Neuronal stem cell (in vitro differentiated cells): Measurements from ENCODE around the gene KRT34.
"Not testable (repeated sequence)": the region's sequence is repeated elsewhere in the genome, so short reads cannot be mapped to it uniquely, and the experiment has no call there.

Source experiments
- DNase-seq: peaks from one replicate; pipeline ENCODE4 v3.0.0-alpha.2; 2013; ENCODE audit warnings: low spot score
- H2AFZ ChIP-seq: one replicate; pipeline ENCODE4 v1.6.1; 2013; ENCODE audit warnings: mild to moderate bottlenecking, low read length, inconsistent platforms
- H2AK5ac ChIP-seq: 2 replicates; pipeline ENCODE4 v1.6.1; 2013; ENCODE audit warnings: low read depth, mild to moderate bottlenecking, inconsistent platforms, low read length, moderate library complexity, mixed read lengths
- H2BK120ac ChIP-seq: 2 replicates; pipeline ENCODE4 v1.6.1; 2013; ENCODE audit warnings: low read depth, mild to moderate bottlenecking, inconsistent platforms, low read length, moderate library complexity, mixed read lengths
- H2BK12ac ChIP-seq: one replicate; pipeline ENCODE4 v1.6.1; 2013; ENCODE audit warnings: low read length, inconsistent platforms
- H2BK15ac ChIP-seq: 2 replicates; pipeline ENCODE4 v1.6.1; 2013; ENCODE audit warnings: mild to moderate bottlenecking, low read length, inconsistent platforms, mixed read lengths
- H2BK5ac ChIP-seq: one replicate; pipeline ENCODE4 v1.6.1; 2013; ENCODE audit warnings: inconsistent platforms, mild to moderate bottlenecking, low read length, moderate library complexity
- H3K14ac ChIP-seq: one replicate; pipeline ENCODE4 v1.6.1; 2013; ENCODE audit warnings: low read length, inconsistent platforms
- H3K18ac ChIP-seq: 2 replicates; pipeline ENCODE4 v1.6.1; 2013; ENCODE audit warnings: low read length, inconsistent platforms
- H3K23ac ChIP-seq: 2 replicates; pipeline ENCODE4 v1.6.1; 2013; ENCODE audit warnings: low read depth, mild to moderate bottlenecking, mixed read lengths, low read length, inconsistent platforms; ENCODE audit not compliant: poor library complexity
- H3K27ac ChIP-seq: replicated peaks from 3 replicates; pipeline ENCODE4 v1.5.1; 2013; ENCODE audit warnings: low read length, inconsistent platforms
- H3K27me3 ChIP-seq, 3 experiments: 2 replicates each; pipeline ENCODE4 v1.6.1; 2013; ENCODE audit warnings: low read length in 3 of 3, mild to moderate bottlenecking in 2 of 3, inconsistent platforms in 1 of 3, low read depth in 1 of 3, mixed read lengths in 1 of 3, moderate library complexity in 1 of 3; ENCODE audit not compliant: control insufficient read depth in 3 of 3, insufficient read depth in 3 of 3
- H3K36me3 ChIP-seq, 2 donors: replicated peaks in 1 of 2; 2 replicates each; pipeline ENCODE4 v1.6.1; 2013; ENCODE audit warnings: low read length in 2 of 2; ENCODE audit not compliant: control insufficient read depth in 2 of 2, insufficient read depth in 2 of 2
- H3K4ac ChIP-seq: 2 replicates; pipeline ENCODE4 v1.6.1; 2013; ENCODE audit warnings: inconsistent platforms, mild to moderate bottlenecking, low read length, moderate library complexity
- H3K4me1 ChIP-seq, 2 donors: 1 replicate in 1 of 2; 2 replicates in 1 of 2; pipeline ENCODE4 v1.6.1; 2013; ENCODE audit warnings: low read length in 2 of 2, low read depth in 1 of 2; ENCODE audit not compliant: control insufficient read depth in 2 of 2, insufficient read depth in 1 of 2
- H3K4me2 ChIP-seq: one replicate; pipeline ENCODE4 v1.6.1; 2013; ENCODE audit warnings: mild to moderate bottlenecking, low read length, inconsistent platforms; ENCODE audit not compliant: insufficient read depth, poor library complexity, severe bottlenecking
- H3K4me3 ChIP-seq, 2 donors: 2 replicates each; pipeline ENCODE4 v1.5.1; 2013; ENCODE audit warnings: low read length in 2 of 2, mild to moderate bottlenecking in 2 of 2, inconsistent platforms in 1 of 2, moderate library complexity in 1 of 2
- H3K79me1 ChIP-seq: one replicate; pipeline ENCODE4 v1.6.1; 2013; ENCODE audit warnings: low read depth, mild to moderate bottlenecking, inconsistent platforms, low read length, moderate library complexity
- H3K9ac ChIP-seq: one replicate; pipeline ENCODE4 v1.6.1; 2013; ENCODE audit warnings: mild to moderate bottlenecking, low read depth, low read length, inconsistent platforms; ENCODE audit not compliant: poor library complexity
- H3K9me3 ChIP-seq, 2 donors: replicated peaks in 1 of 2; 2 replicates each; pipeline versions ENCODE3 to v1.6.1; 2013; ENCODE audit warnings: low read length in 2 of 2, mild to moderate bottlenecking in 2 of 2, inconsistent platforms in 1 of 2, low read depth in 1 of 2, mixed read lengths in 1 of 2, moderate library complexity in 1 of 2; ENCODE audit not compliant: control insufficient read depth in 2 of 2, insufficient read depth in 1 of 2
- H4K8ac ChIP-seq: one replicate; pipeline ENCODE4 v1.6.1; 2013; ENCODE audit warnings: low read depth, mild to moderate bottlenecking, inconsistent platforms, low read length, moderate library complexity
- H4K91ac ChIP-seq: one replicate; pipeline ENCODE4 v1.6.1; 2013; ENCODE audit warnings: low read length, low read depth, mild to moderate bottlenecking, inconsistent platforms; ENCODE audit not compliant: poor library complexity
- WGBS, 2 donors: extraction: QIAGEN DNeasy Blood & Tissue Kit; methylation state at CpG; one replicate each; pipeline ENCODE4 v1.1.7; 2013; ENCODE audit warnings: missing lambda C conversion rate in 2 of 2, mixed read lengths in 1 of 2; ENCODE audit not compliant: insufficient read length in 2 of 2, insufficient replicate concordance in 1 of 2; ENCODE audit errors: extremely low coverage in 2 of 2; 5-methylcytosine and 5-hydroxymethylcytosine counted together

KRT34 gene

GRCh38 chr17:41396996-41397660 is 15.0 kb upstream of the KRT34 start, which contains the start of gene KRT31:
TSS of gene KRT31 (minus strand) at chr17:41397608. CDS start at chr17:41397539, 69 bp downstream.
- Histone ChIP-seq H3K36me3 (no peaks in the 10 kb centered on the region), H2BK12ac (no peak within 1 kb of the TSS), H3K18ac (no peak within 1 kb of the TSS), H3K14ac (no peak within 1 kb of the TSS), H2BK5ac (no peak within 1 kb of the TSS), H4K91ac (no peak within 1 kb of the TSS), H4K8ac (no peak within 1 kb of the TSS), H3K9me3 (no peaks in the 10 kb centered on the region), H2AFZ (no peak within 1 kb of the TSS), H3K4me3 (no peak within 1 kb of the TSS), H3K4me1 (no peaks in the 10 kb centered on the region), H3K23ac (no peak within 1 kb of the TSS), H2BK15ac (no peak within 1 kb of the TSS), H3K4ac (no peak within 1 kb of the TSS), H3K79me1 (no peaks in the 10 kb centered on the region), H3K27ac (no peak within 1 kb of the TSS), H3K4me2 (no peak within 1 kb of the TSS), H3K9ac (no peak within 1 kb of the TSS), H3K27me3 (peaks cover 0 to 4% (median 0%) of the 10 kb centered on the region in 3 experiments), H2BK120ac (no peak within 1 kb of the TSS), H2AK5ac (no peak within 1 kb of the TSS)
- DNase-seq = no peak
- no CpG with 5 or more reads among the region's 16 CpGs for WGBS, 2 donors

GRCh38 chr17:41396340-41396739 is 14.2 kb upstream of the KRT34 start:
- no peak overlapping the region for H3K4me3 ChIP-seq
- peaks cover 0 to 4% (median 0%) of the 10 kb centered on the region in 3 experiments for H3K27me3 ChIP-seq
- H2BK12ac ChIP-seq = no peak overlapping the region
- H2AK5ac ChIP-seq = no peak overlapping the region
- no peak overlapping the region for H3K4me2 ChIP-seq
- no peak overlapping the region for H3K9ac ChIP-seq
- no peaks in the 10 kb centered on the region for H3K36me3 ChIP-seq
- WGBS, 2 donors = no CpG with 5 or more reads among the region's 7 CpGs
- no peak overlapping the region for H4K91ac ChIP-seq
- no peaks in the 10 kb centered on the region for H3K79me1 ChIP-seq
- no peak overlapping the region for H3K18ac ChIP-seq
- DNase-seq = no peak
- no peaks in the 10 kb centered on the region for H3K9me3 ChIP-seq
- no peak overlapping the region for H4K8ac ChIP-seq
- H2AFZ ChIP-seq = no peak overlapping the region
- H2BK15ac ChIP-seq = no peak overlapping the region
- no peak overlapping the region for H3K14ac ChIP-seq
- H3K27ac ChIP-seq = no peak overlapping the region
- no peaks in the 10 kb centered on the region for H3K4me1 ChIP-seq
- H3K4ac ChIP-seq = no peak overlapping the region
- no peak overlapping the region for H2BK120ac ChIP-seq
- no peak overlapping the region for H3K23ac ChIP-seq
- H2BK5ac ChIP-seq = no peak overlapping the region

GRCh38 chr17:41395611-41396010 is 13.5 kb upstream of the KRT34 start:
- no peaks in the 10 kb centered on the region for H3K9me3 ChIP-seq
- no peak overlapping the region for H3K9ac ChIP-seq
- H2AK5ac ChIP-seq = no peak overlapping the region
- no peaks in the 10 kb centered on the region for H3K36me3 ChIP-seq
- H3K23ac ChIP-seq = no peak overlapping the region
- H3K4me1 ChIP-seq = no peaks in the 10 kb centered on the region
- no peak overlapping the region for H4K91ac ChIP-seq
- H2BK120ac ChIP-seq = no peak overlapping the region
- H3K18ac ChIP-seq = no peak overlapping the region
- no CpG with 5 or more reads among the region's 1 CpG for WGBS, 2 donors
- H2BK15ac ChIP-seq = no peak overlapping the region
- H4K8ac ChIP-seq = no peak overlapping the region
- no peaks in the 10 kb centered on the region for H3K79me1 ChIP-seq
- H3K4ac ChIP-seq = no peak overlapping the region
- no peak overlapping the region for H3K27ac ChIP-seq
- H2AFZ ChIP-seq = no peak overlapping the region
- H3K27me3 ChIP-seq = peaks cover 0 to 4% (median 0%) of the 10 kb centered on the region in 3 experiments
- H3K4me3 ChIP-seq = no peak overlapping the region
- H2BK5ac ChIP-seq = no peak overlapping the region
- no peak overlapping the region for H2BK12ac ChIP-seq
- H3K4me2 ChIP-seq = no peak overlapping the region
- no peak overlapping the region for H3K14ac ChIP-seq
- DNase-seq = no peak

DNA sequence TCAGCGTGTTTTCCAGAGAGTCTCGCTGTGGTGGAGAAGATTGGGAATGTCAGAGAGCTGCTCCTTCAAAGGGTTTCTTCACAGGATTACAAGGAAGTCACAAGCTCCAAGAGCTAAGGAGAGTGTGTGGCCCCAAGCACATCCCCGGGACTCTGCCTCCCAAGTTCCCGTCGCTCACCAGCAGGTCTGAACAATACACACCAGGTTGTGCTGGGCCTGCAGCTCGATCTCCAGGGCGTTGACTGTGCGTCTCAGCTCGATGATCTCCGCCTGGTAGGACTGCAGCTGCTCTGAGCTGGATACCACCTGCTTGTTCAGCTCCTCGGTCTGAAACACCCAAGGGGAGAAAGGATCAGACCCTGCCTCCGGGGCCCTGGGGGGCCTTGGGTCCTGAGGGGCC is 12.9 kb upstream of the KRT34 start:
- DNase-seq, H3K14ac ChIP-seq, H3K36me3 ChIP-seq, H3K4ac ChIP-seq, H4K91ac ChIP-seq, H3K9me3 ChIP-seq, H2AK5ac ChIP-seq, H2BK12ac ChIP-seq, H3K27me3 ChIP-seq, H3K4me1 ChIP-seq, H3K4me3 ChIP-seq, H3K18ac ChIP-seq, H3K9ac ChIP-seq, H2AFZ ChIP-seq, H3K27ac ChIP-seq, H3K4me2 ChIP-seq, H3K23ac ChIP-seq, H3K79me1 ChIP-seq, H2BK120ac ChIP-seq, H4K8ac ChIP-seq, H2BK5ac ChIP-seq, H2BK15ac ChIP-seq: not testable (repeated sequence)
- no CpG with 5 or more reads among the region's 12 CpGs for WGBS, 2 donors
